Ascending aorta (tissue), 2 donors: ENCODE measurements around the gene NDST3. TPM values are rescaled to one million over a fixed set of nuclear protein-coding genes. Genes with fewer than 3 reads are reported as not detected.
A peak's percentile ranks its signal among the peaks of the same experiment; 100 is the strongest.

ENCODE experiments used
- DNase-seq, 2 donors: peaks; one replicate each; pipeline ENCODE4 v3.0.0-alpha.2; 2019; ENCODE audit warnings: low spot score in 2 of 2
- H3K27ac ChIP-seq, 2 donors: fragments of 200-600 bp; sonication (generic); one replicate each; pipeline ENCODE4 v1.5.1; 2016 to 2017; ENCODE audit warnings: mild to moderate bottlenecking in 1 of 2
- H3K27me3 ChIP-seq: fragments of 200-600 bp; sonication (generic); one replicate; pipeline ENCODE4 v1.5.1; 2017
- H3K36me3 ChIP-seq, 2 donors: fragments of 200-600 bp; sonication (generic); one replicate each; pipeline ENCODE4 v1.5.1; 2016
- H3K4me1 ChIP-seq, 2 donors: fragments of 200-600 bp; sonication (generic); one replicate each; pipeline ENCODE4 v1.5.1; 2016 to 2017; ENCODE audit warnings: mild to moderate bottlenecking in 1 of 2
- H3K4me3 ChIP-seq, 2 donors: fragments of 200-600 bp; sonication (generic); one replicate each; pipeline ENCODE4 v1.5.1; 2016 to 2017; ENCODE audit warnings: mild to moderate bottlenecking in 1 of 2
- H3K9me3 ChIP-seq, 2 donors: fragments of 200-600 bp; sonication (generic); one replicate each; pipeline ENCODE4 v1.5.1; 2016
- intact Hi-C: fragments of 100-400 bp; cut with DNase I; formaldehyde crosslinking; loops from one replicate; pipeline ENCODE4 v1.15.1; 2023
- total RNA-seq: library from RNA; depleted of rRNA; stranded (reverse); fragments of >200 nt; gene quantifications from one replicate; pipeline ENCODE4 v1.1.0, GENCODE V29; 2016
- TF ChIP-seq, protein P1 (sequence below), 3 experiments: fragments of 200-600 bp in 2 of 3; fragments of 450-650 bp in 1 of 3; sonication (generic) in 2 of 3; IDR thresholded peaks; one replicate each; pipeline ENCODE4 v1.5.1; 2016 to 2019; ENCODE audit warnings: antibody characterized with exemption in 3 of 3, mild to moderate bottlenecking in 1 of 3, moderate library complexity in 1 of 3

NDST3 gene
- not detected for total RNA-seq

DNA sequence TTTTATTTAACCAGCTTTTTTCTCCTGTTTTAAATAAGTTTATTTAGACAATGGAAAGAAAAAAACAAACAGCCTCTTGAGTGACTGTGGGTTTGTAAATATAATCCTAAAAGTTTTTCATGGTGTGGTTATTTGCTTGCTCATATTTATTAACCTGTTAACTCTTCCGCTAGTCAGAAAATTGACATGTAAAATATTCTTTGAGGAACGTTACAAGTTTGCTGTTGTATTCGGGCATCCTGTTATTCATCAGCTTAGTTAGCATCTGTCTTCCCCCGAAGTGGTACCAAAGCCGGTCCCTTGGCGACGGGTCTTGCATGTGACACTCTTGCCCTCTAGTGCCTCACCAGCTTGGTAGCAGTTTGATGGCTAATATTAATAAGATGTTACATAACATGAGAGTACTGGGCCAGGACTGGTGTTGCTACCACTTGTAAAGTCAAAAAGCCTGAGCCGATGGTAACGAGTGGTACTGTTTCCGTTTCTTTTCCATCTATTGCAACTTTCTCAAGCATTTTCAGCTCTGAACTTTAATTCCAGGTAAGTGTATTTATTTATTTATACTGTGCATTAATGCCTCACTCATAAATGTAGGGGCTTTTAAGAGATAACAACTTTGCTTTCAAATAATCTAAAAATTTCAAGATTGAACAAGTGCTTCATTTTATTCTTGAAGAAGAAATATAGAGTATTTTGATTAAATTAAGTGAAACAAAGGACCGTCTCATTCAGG lies at the start of gene NDST3:
Gene NDST3, plus strand, starts transcription at position 434 of the 733 bp plus-strand sequence. CDS start 19,425 bp downstream, outside the sequence.
- H3K36me3 ChIP-seq, result no peaks in the 10 kb centered on the region
- H3K4me3 ChIP-seq, result peak within 1 kb of the TSS; percentile 51 to 65
- H3K27me3 ChIP-seq, result peaks cover 2% of the 10 kb centered on the region
- no peak within 1 kb of the TSS for H3K27ac ChIP-seq
- peaks cover 0 to 4% of the 10 kb centered on the region in 2 donors for H3K4me1 ChIP-seq
- TF ChIP-seq, protein P1, sequence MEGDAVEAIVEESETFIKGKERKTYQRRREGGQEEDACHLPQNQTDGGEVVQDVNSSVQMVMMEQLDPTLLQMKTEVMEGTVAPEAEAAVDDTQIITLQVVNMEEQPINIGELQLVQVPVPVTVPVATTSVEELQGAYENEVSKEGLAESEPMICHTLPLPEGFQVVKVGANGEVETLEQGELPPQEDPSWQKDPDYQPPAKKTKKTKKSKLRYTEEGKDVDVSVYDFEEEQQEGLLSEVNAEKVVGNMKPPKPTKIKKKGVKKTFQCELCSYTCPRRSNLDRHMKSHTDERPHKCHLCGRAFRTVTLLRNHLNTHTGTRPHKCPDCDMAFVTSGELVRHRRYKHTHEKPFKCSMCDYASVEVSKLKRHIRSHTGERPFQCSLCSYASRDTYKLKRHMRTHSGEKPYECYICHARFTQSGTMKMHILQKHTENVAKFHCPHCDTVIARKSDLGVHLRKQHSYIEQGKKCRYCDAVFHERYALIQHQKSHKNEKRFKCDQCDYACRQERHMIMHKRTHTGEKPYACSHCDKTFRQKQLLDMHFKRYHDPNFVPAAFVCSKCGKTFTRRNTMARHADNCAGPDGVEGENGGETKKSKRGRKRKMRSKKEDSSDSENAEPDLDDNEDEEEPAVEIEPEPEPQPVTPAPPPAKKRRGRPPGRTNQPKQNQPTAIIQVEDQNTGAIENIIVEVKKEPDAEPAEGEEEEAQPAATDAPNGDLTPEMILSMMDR (IDR thresholded peaks at IDR 0.05), result peak in 1 of 3 experiments; percentile 11
- no peak for DNase-seq
- H3K9me3 ChIP-seq, result no peaks in the 10 kb centered on the region
- intact Hi-C loops, result no loop called here

DNA sequence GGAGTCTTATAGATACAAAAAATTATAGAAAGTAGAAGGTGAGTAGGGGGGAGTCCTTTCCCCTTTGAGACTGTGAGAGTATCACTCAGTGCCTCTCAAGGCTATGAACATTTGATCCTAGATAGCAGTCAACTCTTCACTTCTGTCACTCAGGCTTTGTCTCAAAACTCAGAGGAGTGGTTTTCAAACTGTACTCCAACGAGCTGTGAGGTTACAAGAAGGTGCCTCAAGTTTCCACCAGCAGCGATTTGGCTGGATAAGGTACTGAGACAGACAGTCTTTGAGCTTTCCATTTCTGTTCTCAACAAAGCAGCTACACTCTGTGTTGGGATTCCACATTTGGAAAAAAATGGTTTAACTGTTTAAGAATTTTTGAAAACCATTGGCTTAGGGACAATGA lies 48.0 kb upstream of the NDST3 start:
- intact Hi-C loops, result no loop called here
- no peaks in the 10 kb centered on the region for H3K36me3 ChIP-seq
- H3K27me3 ChIP-seq, result no peaks in the 10 kb centered on the region
- H3K27ac ChIP-seq, result no peak overlapping the region
- no peaks in the 10 kb centered on the region for H3K4me1 ChIP-seq
- TF ChIP-seq, protein P1 (IDR thresholded peaks at IDR 0.05), result no peak
- H3K4me3 ChIP-seq, result no peak overlapping the region
- no peaks in the 10 kb centered on the region for H3K9me3 ChIP-seq
- no peak for DNase-seq

DNA sequence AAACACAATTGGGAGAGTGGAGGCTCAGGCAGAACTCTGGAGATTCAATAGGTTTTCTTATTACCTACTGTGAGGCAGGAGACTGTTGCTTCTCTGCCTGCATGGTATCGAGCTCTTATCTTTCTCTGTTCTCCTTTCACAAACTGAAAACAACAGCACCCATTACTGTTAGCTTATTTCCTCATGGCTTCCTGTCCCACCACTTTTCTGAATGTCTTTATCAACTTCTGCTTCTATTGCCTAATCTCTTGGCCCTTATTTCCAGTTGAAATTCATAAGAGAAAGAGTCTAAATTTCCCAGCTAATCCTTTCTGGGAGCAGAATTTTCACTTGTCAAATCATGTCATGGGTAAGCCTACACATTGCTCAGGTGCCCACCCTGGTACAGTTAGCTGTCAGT lies 46.8 kb upstream of the NDST3 start:
- no peak for DNase-seq
- no peaks in the 10 kb centered on the region for H3K36me3 ChIP-seq
- H3K4me1 ChIP-seq, result no peaks in the 10 kb centered on the region
- no peak overlapping the region for H3K4me3 ChIP-seq
- intact Hi-C loops, result no loop called here
- H3K9me3 ChIP-seq, result no peaks in the 10 kb centered on the region
- TF ChIP-seq, protein P1 (IDR thresholded peaks at IDR 0.05), result no peak
- no peak overlapping the region for H3K27ac ChIP-seq
- no peaks in the 10 kb centered on the region for H3K27me3 ChIP-seq

DNA sequence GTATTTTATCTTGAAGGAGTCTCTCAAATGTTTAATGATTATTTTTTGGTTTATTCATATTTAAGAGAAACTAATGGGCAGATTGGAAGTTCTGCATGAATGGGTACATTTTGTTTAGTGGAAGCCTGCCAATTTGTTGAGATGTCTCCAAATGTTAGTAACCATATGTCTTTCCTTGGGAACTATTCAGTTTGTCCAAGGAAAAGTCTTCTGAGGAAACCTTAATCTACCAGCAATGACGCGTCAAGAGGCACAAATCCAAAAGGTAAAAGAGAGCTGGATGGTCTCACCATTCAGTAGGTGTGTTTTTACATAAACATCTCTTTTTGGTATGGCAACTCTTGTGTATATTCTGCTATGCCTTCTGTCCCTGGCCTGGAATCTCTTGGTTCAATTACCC lies 37.4 kb upstream of the NDST3 start:
- no peaks in the 10 kb centered on the region for H3K4me1 ChIP-seq
- no peak for DNase-seq
- H3K27me3 ChIP-seq, result no peaks in the 10 kb centered on the region
- no peaks in the 10 kb centered on the region for H3K9me3 ChIP-seq
- no peak overlapping the region for H3K4me3 ChIP-seq
- no peak overlapping the region for H3K27ac ChIP-seq
- H3K36me3 ChIP-seq, result no peaks in the 10 kb centered on the region
- intact Hi-C loops, result no loop called here
- TF ChIP-seq, protein P1 (IDR thresholded peaks at IDR 0.05), result no peak

DNA sequence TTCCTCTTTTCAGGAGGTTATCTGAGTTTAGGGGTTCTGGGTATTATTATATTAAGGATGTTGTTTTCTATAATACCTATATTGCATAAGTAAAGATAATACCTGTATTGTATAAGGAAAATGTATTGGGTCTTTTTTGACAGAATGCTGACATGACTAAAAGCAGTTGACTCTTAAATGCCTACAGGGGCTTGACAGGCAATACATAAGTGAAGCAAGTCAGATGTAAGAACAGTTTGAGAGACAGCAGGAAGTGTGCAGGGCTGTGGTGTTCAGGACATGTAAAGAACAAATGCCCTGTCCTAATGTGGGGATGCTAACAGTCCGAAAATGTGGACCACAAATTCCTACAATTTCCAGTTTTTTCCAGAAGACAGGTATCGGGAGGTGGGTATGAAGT lies 30.2 kb upstream of the NDST3 start:
- Histone ChIP-seq H3K27ac (no peak overlapping the region), H3K4me1 (no peaks in the 10 kb centered on the region), H3K4me3 (no peak overlapping the region), H3K36me3 (no peaks in the 10 kb centered on the region), H3K27me3 (no peaks in the 10 kb centered on the region), H3K9me3 (no peaks in the 10 kb centered on the region)
- intact Hi-C loops, result no loop called here
- DNase-seq, result no peak
- TF ChIP-seq, protein P1 (IDR thresholded peaks at IDR 0.05), result no peak
